ENCODE results near the gene ID2. TPM values are rescaled to one million over a fixed set of nuclear protein-coding genes. Genes with fewer than 3 reads are reported as not detected.

Gene ID2
- total and polyA plus RNA-seq, 2 of the 13 experiments (the other 11 are each of a cell fraction or from before 2014, with no cell fraction given), result 214 to 719 TPM

GRCh38 chr2:8709611-8710010 is 27.8 kb downstream of the ID2 start:
- FAIRE-seq, result no peak

More at GRCh38 chr2:8709611-8710010, 27.8 kb downstream of the ID2 start:
- Histone ChIP-seq H3K4me3 (replicated peaks in 1 of 3; ENCODE audit: insufficient read depth in 1 of 3, low read depth in 2 of 3, low read length in 3 of 3) (no peak overlapping the region), H3K9ac (ENCODE audit: insufficient read depth, low read depth, low read length) (no peak overlapping the region), H2AFZ (ENCODE audit: low read length) (no peak overlapping the region), H3K4me2 (ENCODE audit: low read depth, low read length) (no peak overlapping the region), H3K9me3 (ENCODE audit: low read length) (no peaks in the 10 kb centered on the region), H3K4me1 (ENCODE audit: insufficient read depth, low read length) (no peaks in the 10 kb centered on the region), H3K27ac (ENCODE audit: extremely low read length, insufficient read depth, low read length) (no peak overlapping the region), H4K20me1 (ENCODE audit: insufficient read depth, low read length) (no peaks in the 10 kb centered on the region), H3K79me2 (ENCODE audit: insufficient read depth, low read length) (no peaks in the 10 kb centered on the region), H3K36me3 (replicated peaks in 1 of 2; ENCODE audit: control insufficient read depth in 1 of 2, insufficient read depth in 2 of 2, low read length in 2 of 2) (no peaks in the 10 kb centered on the region), H3K27me3 (ENCODE audit: control insufficient read depth in 1 of 2, insufficient read depth in 2 of 2, low read length in 2 of 2) (peaks cover 0 to 40% of the 10 kb centered on the region in 2 experiments; a peak in 3 of 5 replicates)
- ATAC-seq (no peak), DNase-seq (ENCODE audit: low spot score) (no peak)
- 64% methylated on average over 14 of the region's 14 CpGs for WGBS (ENCODE audit: low lambda C conversion rate)
- in situ Hi-C loops (cut with HindIII; ENCODE audit: extremely low pct_ligation_motif_present, low pct_unique_long_range_greater_than_20kb) (no loop called here), intact Hi-C loops (cut with micrococcal nuclease; ENCODE audit: unreplicated experiment) (no loop called here)
- TF ChIP-seq CREBL2 (CRISPR knock-in tag; IDR thresholded peaks at IDR 0.05; ENCODE audit: borderline replicate concordance) (no peak), U2AF2 (IDR thresholded peaks at IDR 0.05; ENCODE audit: low read depth, low read length) (no peak), SIN3B (IDR thresholded peaks at IDR 0.05; ENCODE audit: low read length) (no peak), ZBTB8A (CRISPR knock-in tag; IDR thresholded peaks at IDR 0.05; ENCODE audit: borderline replicate concordance, low read depth) (no peak), HMG20A (CRISPR knock-in tag; IDR thresholded peaks at IDR 0.05; ENCODE audit: borderline replicate concordance) (no peak), BHLHE40 (IDR thresholded peaks at IDR 0.05; ENCODE audit: low read length) (no peak), THYN1 (CRISPR knock-in tag; IDR thresholded peaks at IDR 0.05; ENCODE audit: borderline replicate concordance, low read depth) (no peak), ZNF24 (IDR thresholded peaks at IDR 0.05) (no peak), ZNF253 (CRISPR knock-in tag; IDR thresholded peaks at IDR 0.05; ENCODE audit: borderline replicate concordance) (no peak), ZNF343 (CRISPR knock-in tag; IDR thresholded peaks at IDR 0.05) (no peak), ZNF274 (CRISPR knock-in tag; IDR thresholded peaks at IDR 0.05) (no peak), ZNF33A (CRISPR knock-in tag; IDR thresholded peaks at IDR 0.05; ENCODE audit: borderline replicate concordance) (no peak), FOXP1 (IDR thresholded peaks at IDR 0.05) (no peak), FOXP1 (CRISPR knock-in tag; IDR thresholded peaks at IDR 0.05) (no peak), GRHL1 (CRISPR knock-in tag; conservative IDR thresholded peaks at IDR 0.05) (no peak), ZNF549 (CRISPR knock-in tag; IDR thresholded peaks at IDR 0.05) (no peak), MTA1 (CRISPR knock-in tag; IDR thresholded peaks at IDR 0.05; ENCODE audit: borderline replicate concordance) (no peak), NR2F6 (IDR thresholded peaks at IDR 0.05) (no peak), NR2F6 (CRISPR knock-in tag; IDR thresholded peaks at IDR 0.05) (no peak)
- TF ChIP-seq, protein P1, sequence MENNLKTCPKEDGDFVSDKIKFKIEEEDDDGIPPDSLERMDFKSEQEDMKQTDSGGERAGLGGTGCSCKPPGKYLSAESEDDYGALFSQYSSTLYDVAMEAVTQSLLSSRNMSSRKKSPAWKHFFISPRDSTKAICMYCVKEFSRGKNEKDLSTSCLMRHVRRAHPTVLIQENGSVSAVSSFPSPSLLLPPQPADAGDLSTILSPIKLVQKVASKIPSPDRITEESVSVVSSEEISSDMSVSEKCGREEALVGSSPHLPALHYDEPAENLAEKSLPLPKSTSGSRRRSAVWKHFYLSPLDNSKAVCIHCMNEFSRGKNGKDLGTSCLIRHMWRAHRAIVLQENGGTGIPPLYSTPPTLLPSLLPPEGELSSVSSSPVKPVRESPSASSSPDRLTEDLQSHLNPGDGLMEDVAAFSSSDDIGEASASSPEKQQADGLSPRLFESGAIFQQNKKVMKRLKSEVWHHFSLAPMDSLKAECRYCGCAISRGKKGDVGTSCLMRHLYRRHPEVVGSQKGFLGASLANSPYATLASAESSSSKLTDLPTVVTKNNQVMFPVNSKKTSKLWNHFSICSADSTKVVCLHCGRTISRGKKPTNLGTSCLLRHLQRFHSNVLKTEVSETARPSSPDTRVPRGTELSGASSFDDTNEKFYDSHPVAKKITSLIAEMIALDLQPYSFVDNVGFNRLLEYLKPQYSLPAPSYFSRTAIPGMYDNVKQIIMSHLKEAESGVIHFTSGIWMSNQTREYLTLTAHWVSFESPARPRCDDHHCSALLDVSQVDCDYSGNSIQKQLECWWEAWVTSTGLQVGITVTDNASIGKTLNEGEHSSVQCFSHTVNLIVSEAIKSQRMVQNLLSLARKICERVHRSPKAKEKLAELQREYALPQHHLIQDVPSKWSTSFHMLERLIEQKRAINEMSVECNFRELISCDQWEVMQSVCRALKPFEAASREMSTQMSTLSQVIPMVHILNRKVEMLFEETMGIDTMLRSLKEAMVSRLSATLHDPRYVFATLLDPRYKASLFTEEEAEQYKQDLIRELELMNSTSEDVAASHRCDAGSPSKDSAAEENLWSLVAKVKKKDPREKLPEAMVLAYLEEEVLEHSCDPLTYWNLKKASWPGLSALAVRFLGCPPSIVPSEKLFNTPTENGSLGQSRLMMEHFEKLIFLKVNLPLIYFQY (CRISPR knock-in tag; IDR thresholded peaks at IDR 0.05; ENCODE audit: borderline replicate concordance), result no peak
- TF ChIP-seq, protein P2, sequence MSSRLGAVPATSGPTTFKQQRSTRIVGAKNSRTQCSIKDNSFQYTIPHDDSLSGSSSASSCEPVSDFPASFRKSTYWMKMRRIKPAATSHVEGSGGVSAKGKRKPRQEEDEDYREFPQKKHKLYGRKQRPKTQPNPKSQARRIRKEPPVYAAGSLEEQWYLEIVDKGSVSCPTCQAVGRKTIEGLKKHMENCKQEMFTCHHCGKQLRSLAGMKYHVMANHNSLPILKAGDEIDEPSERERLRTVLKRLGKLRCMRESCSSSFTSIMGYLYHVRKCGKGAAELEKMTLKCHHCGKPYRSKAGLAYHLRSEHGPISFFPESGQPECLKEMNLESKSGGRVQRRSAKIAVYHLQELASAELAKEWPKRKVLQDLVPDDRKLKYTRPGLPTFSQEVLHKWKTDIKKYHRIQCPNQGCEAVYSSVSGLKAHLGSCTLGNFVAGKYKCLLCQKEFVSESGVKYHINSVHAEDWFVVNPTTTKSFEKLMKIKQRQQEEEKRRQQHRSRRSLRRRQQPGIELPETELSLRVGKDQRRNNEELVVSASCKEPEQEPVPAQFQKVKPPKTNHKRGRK (CRISPR knock-in tag; IDR thresholded peaks at IDR 0.05), result no peak
- ChIA-PET POLR2A (no interaction called here), CTCF (ENCODE audit: low intra/inter-chr PET ratio, low total read pairs) (no interaction called here)
- no TSS peak for BruUV-seq (replicated peaks)

Data from HepG2 (cell line).